ENCODE results near the gene YES1.
"Not testable (repeated sequence)": the region's sequence is repeated elsewhere in the genome, so short reads cannot be mapped to it uniquely, and the experiment has no call there.

Gene YES1

DNA sequence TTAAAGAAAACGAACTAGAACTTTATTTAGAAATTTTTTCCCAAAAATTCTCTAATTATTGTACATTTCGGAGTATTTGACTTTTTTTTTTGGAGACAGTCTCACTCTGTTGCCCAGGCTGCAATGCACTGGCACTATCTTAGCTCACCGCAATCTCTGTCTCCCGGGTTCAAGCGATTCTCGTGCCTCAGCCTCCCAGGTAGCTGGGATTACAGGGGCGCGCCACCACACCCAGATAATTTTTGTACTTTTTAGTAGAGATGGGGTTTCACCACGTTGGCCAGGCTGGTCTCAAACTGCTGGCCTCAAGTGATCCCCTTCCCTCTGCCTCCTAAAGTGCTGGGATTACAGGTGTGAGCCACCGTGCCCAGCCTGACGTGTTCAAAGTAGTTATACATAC is 2.8 kb downstream of the YES1 start:
- H3K36me3 ChIP-seq (ENCODE audit: control insufficient read depth, insufficient read depth, low read length); H3K27me3 ChIP-seq (ENCODE audit: control insufficient read depth, insufficient read depth, low read length); H3K4me3 ChIP-seq (ENCODE audit: low read depth, low read length); H3K9ac ChIP-seq (ENCODE audit: low read length); H3K9me3 ChIP-seq (ENCODE audit: control insufficient read depth, insufficient read depth, low read depth, low read length); H3K27ac ChIP-seq (ENCODE audit: low read depth, low read length): not testable (repeated sequence)
- peaks cover 25% of the 10 kb centered on the region for H3K4me1 ChIP-seq (ENCODE audit: control insufficient read depth, insufficient read depth, low read length)

GRCh38 chr18:808502-808901 is 3.5 kb downstream of the YES1 start:
- no peak overlapping the region for H3K9ac ChIP-seq (ENCODE audit: low read length)
- H3K27ac ChIP-seq (ENCODE audit: low read depth, low read length), result no peak overlapping the region
- H3K9me3 ChIP-seq (ENCODE audit: control insufficient read depth, insufficient read depth, low read depth, low read length), result no peaks in the 10 kb centered on the region
- H3K27me3 ChIP-seq (ENCODE audit: control insufficient read depth, insufficient read depth, low read length), result no peaks in the 10 kb centered on the region
- no peaks in the 10 kb centered on the region for H3K36me3 ChIP-seq (ENCODE audit: control insufficient read depth, insufficient read depth, low read length)
- peaks cover 25% of the 10 kb centered on the region for H3K4me1 ChIP-seq (ENCODE audit: control insufficient read depth, insufficient read depth, low read length)
- no peak overlapping the region for H3K4me3 ChIP-seq (ENCODE audit: low read depth, low read length)

DNA sequence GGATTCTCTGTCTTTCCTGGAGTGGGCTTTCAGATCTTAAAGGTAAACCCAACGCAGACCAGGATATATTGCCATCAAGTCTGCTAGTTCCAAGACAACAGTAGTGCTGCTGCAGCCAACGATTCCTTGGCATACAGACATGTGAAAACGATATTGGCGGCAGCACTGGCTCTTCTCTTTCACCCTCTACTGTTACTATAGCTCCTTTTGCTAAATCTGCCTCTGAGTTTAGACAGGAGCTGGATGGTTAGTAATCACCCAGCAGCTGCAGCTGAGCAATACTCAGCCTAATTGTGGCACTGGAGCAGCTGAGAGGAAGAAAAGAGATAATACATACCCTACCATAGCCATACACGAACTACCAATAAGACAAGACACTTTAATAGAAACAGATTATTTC is 4.0 kb downstream of the YES1 start:
- H3K27me3 ChIP-seq (ENCODE audit: control insufficient read depth, insufficient read depth, low read length), result no peaks in the 10 kb centered on the region
- peaks cover 21% of the 10 kb centered on the region for H3K4me1 ChIP-seq (ENCODE audit: control insufficient read depth, insufficient read depth, low read length)
- no peaks in the 10 kb centered on the region for H3K36me3 ChIP-seq (ENCODE audit: control insufficient read depth, insufficient read depth, low read length)
- H3K9me3 ChIP-seq (ENCODE audit: control insufficient read depth, insufficient read depth, low read depth, low read length), result no peaks in the 10 kb centered on the region
- no peak overlapping the region for H3K27ac ChIP-seq (ENCODE audit: low read depth, low read length)
- H3K4me3 ChIP-seq (ENCODE audit: low read depth, low read length), result no peak overlapping the region
- H3K9ac ChIP-seq (ENCODE audit: low read length), result no peak overlapping the region

- Histone ChIP-seq H3K27me3 (ENCODE audit: control insufficient read depth, insufficient read depth, low read length) (no peaks in the 10 kb centered on the region), H3K4me3 (ENCODE audit: low read depth, low read length) (no peak overlapping the region), H3K9me3 (ENCODE audit: control insufficient read depth, insufficient read depth, low read depth, low read length) (no peaks in the 10 kb centered on the region), H3K9ac (ENCODE audit: low read length) (no peak overlapping the region), H3K4me1 (ENCODE audit: control insufficient read depth, insufficient read depth, low read length) (peaks cover 20% of the 10 kb centered on the region), H3K36me3 (ENCODE audit: control insufficient read depth, insufficient read depth, low read length) (no peaks in the 10 kb centered on the region), H3K27ac (ENCODE audit: low read depth, low read length) (no peak overlapping the region)
Measured at GRCh38 chr18:805755-806110, 6.3 kb downstream of the YES1 start.

DNA sequence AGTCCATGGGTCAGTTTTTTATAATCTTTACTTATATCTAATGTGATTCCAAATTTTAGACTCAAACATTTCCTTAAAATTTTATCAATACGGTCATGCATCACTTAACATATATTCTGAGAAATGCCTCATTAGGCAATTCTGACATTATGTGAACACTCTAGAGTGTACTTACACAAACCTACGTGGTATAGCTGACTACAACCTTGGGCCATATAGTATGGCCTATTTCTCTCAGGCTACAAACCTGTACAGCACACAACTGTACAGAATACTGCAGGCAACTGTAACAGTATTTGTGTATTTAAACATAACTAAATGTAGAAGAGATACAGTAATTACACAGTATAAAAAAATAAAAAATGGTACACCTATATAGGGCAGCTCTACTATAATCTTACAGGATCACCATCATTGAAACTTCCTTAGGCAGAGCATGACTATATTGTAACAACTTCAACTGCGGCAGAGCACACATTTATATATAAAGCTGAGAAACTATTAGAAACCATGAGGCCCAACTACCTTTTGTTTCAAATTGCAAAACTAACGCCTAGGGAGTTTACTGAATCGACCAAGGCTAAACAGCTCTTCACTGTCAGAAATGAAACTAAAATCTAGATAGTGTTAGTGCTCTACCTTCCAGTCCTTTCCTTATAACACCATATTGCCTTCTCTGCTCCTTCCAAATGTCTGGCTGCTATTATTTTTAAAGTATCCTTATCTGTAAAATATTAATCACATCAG is 6.9 kb downstream of the YES1 start:
- Histone ChIP-seq H3K4me3 (ENCODE audit: low read depth, low read length) (no peak overlapping the region), H3K4me1 (ENCODE audit: control insufficient read depth, insufficient read depth, low read length) (peaks cover 16% of the 10 kb centered on the region), H3K27ac (ENCODE audit: low read depth, low read length) (no peak overlapping the region)

GRCh38 chr18:801137-801536 is 10.9 kb downstream of the YES1 start:
- no peak overlapping the region for H3K9ac ChIP-seq (ENCODE audit: low read length)
- no peaks in the 10 kb centered on the region for H3K9me3 ChIP-seq (ENCODE audit: control insufficient read depth, insufficient read depth, low read depth, low read length)
- peaks cover 10% of the 10 kb centered on the region; the same call in 1 of the 2 replicates for H3K4me1 ChIP-seq (ENCODE audit: control insufficient read depth, insufficient read depth, low read length)
- no peaks in the 10 kb centered on the region for H3K27me3 ChIP-seq (ENCODE audit: control insufficient read depth, insufficient read depth, low read length)
- no peak overlapping the region for H3K4me3 ChIP-seq (ENCODE audit: low read depth, low read length)
- H3K36me3 ChIP-seq (ENCODE audit: control insufficient read depth, insufficient read depth, low read length), result no peaks in the 10 kb centered on the region
- H3K27ac ChIP-seq (ENCODE audit: low read depth, low read length), result no peak overlapping the region

More for the DNA sequence above, 6.9 kb downstream of the YES1 start:
- H3K27me3 ChIP-seq (ENCODE audit: control insufficient read depth, insufficient read depth, low read length), result no peaks in the 10 kb centered on the region
- H3K9ac ChIP-seq (ENCODE audit: low read length), result no peak overlapping the region
- no peaks in the 10 kb centered on the region for H3K9me3 ChIP-seq (ENCODE audit: control insufficient read depth, insufficient read depth, low read depth, low read length)
- H3K36me3 ChIP-seq (ENCODE audit: control insufficient read depth, insufficient read depth, low read length), result no peaks in the 10 kb centered on the region

GRCh38 chr18:799943-800342 is 12.1 kb downstream of the YES1 start:
- Histone ChIP-seq H3K4me1 (ENCODE audit: control insufficient read depth, insufficient read depth, low read length) (peaks cover 6% of the 10 kb centered on the region; the same call in 1 of the 2 replicates), H3K4me3 (ENCODE audit: low read depth, low read length) (no peak overlapping the region)

GRCh38 chr18:795383-795782 is 16.7 kb downstream of the YES1 start:
- not testable (repeated sequence) for H3K27me3 ChIP-seq (ENCODE audit: control insufficient read depth, insufficient read depth, low read length); H3K4me3 ChIP-seq (ENCODE audit: low read depth, low read length); H3K4me1 ChIP-seq (ENCODE audit: control insufficient read depth, insufficient read depth, low read length); H3K27ac ChIP-seq (ENCODE audit: low read depth, low read length); H3K9me3 ChIP-seq (ENCODE audit: control insufficient read depth, insufficient read depth, low read depth, low read length); H3K9ac ChIP-seq (ENCODE audit: low read length); H3K36me3 ChIP-seq (ENCODE audit: control insufficient read depth, insufficient read depth, low read length)

More at GRCh38 chr18:799943-800342, 12.1 kb downstream of the YES1 start:
- Histone ChIP-seq H3K9ac (ENCODE audit: low read length) (no peak overlapping the region), H3K36me3 (ENCODE audit: control insufficient read depth, insufficient read depth, low read length) (no peaks in the 10 kb centered on the region), H3K27ac (ENCODE audit: low read depth, low read length) (no peak overlapping the region), H3K9me3 (ENCODE audit: control insufficient read depth, insufficient read depth, low read depth, low read length) (peaks cover 4% of the 10 kb centered on the region; the same call in 1 of the 2 replicates), H3K27me3 (ENCODE audit: control insufficient read depth, insufficient read depth, low read length) (no peaks in the 10 kb centered on the region)

GRCh38 chr18:789397-789796 is 22.6 kb downstream of the YES1 start:
- no peaks in the 10 kb centered on the region for H3K36me3 ChIP-seq (ENCODE audit: control insufficient read depth, insufficient read depth, low read length)
- H3K4me3 ChIP-seq (ENCODE audit: low read depth, low read length), result no peak overlapping the region
- H3K27ac ChIP-seq (ENCODE audit: low read depth, low read length), result no peak overlapping the region
- H3K27me3 ChIP-seq (ENCODE audit: control insufficient read depth, insufficient read depth, low read length), result no peaks in the 10 kb centered on the region
- no peak overlapping the region for H3K9ac ChIP-seq (ENCODE audit: low read length)
- no peaks in the 10 kb centered on the region for H3K9me3 ChIP-seq (ENCODE audit: control insufficient read depth, insufficient read depth, low read depth, low read length)
- no peaks in the 10 kb centered on the region; the same call in none of the 2 replicates for H3K4me1 ChIP-seq (ENCODE audit: control insufficient read depth, insufficient read depth, low read length)

GRCh38 chr18:785242-785641 is 26.8 kb downstream of the YES1 start:
- Histone ChIP-seq H3K4me3 (ENCODE audit: low read depth, low read length) (no peak overlapping the region), H3K27me3 (ENCODE audit: control insufficient read depth, insufficient read depth, low read length) (no peaks in the 10 kb centered on the region), H3K4me1 (ENCODE audit: control insufficient read depth, insufficient read depth, low read length) (no peaks in the 10 kb centered on the region; the same call in none of the 2 replicates), H3K9me3 (ENCODE audit: control insufficient read depth, insufficient read depth, low read depth, low read length) (no peaks in the 10 kb centered on the region), H3K27ac (ENCODE audit: low read depth, low read length) (no peak overlapping the region), H3K9ac (ENCODE audit: low read length) (no peak overlapping the region), H3K36me3 (ENCODE audit: control insufficient read depth, insufficient read depth, low read length) (no peaks in the 10 kb centered on the region)

GRCh38 chr18:784470-785172 is 27.4 kb downstream of the YES1 start:
- H3K4me1 ChIP-seq (ENCODE audit: control insufficient read depth, insufficient read depth, low read length), result no peaks in the 10 kb centered on the region; the same call in none of the 2 replicates
- H3K27me3 ChIP-seq (ENCODE audit: control insufficient read depth, insufficient read depth, low read length), result no peaks in the 10 kb centered on the region
- no peaks in the 10 kb centered on the region for H3K36me3 ChIP-seq (ENCODE audit: control insufficient read depth, insufficient read depth, low read length)
- H3K9ac ChIP-seq (ENCODE audit: low read length), result no peak overlapping the region
- no peak overlapping the region for H3K4me3 ChIP-seq (ENCODE audit: low read depth, low read length)
- no peak overlapping the region for H3K27ac ChIP-seq (ENCODE audit: low read depth, low read length)
- H3K9me3 ChIP-seq (ENCODE audit: control insufficient read depth, insufficient read depth, low read depth, low read length), result no peaks in the 10 kb centered on the region
